ENCODE data around the gene RNLS. TPM values are rescaled to one million over a fixed set of nuclear protein-coding genes. Genes with fewer than 3 reads are reported as not detected.

The RNLS gene
- total RNA-seq, 1 experiment from 2014 or later: 8.7 TPM

DNA sequence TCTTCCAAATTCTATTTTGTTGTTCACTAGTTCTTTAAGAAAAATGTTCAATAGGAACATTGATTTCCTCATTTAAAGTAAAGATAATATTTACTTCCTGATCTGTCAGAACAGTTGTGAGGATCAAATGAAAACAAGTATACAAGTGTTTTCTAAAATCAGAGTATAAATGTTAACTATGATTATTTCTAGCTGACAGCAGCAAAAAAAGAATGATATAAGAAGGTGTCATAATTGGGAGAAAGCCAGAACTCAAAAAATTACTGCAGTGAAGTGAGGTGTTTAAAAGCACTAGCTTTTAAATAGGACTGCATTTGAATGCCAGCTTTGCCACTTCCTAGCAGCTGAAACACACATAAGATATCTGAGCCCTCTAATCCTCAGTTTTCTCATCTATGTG lies 283.3 kb downstream of the RNLS start (continued):
- TF ChIP-seq, protein P1, sequence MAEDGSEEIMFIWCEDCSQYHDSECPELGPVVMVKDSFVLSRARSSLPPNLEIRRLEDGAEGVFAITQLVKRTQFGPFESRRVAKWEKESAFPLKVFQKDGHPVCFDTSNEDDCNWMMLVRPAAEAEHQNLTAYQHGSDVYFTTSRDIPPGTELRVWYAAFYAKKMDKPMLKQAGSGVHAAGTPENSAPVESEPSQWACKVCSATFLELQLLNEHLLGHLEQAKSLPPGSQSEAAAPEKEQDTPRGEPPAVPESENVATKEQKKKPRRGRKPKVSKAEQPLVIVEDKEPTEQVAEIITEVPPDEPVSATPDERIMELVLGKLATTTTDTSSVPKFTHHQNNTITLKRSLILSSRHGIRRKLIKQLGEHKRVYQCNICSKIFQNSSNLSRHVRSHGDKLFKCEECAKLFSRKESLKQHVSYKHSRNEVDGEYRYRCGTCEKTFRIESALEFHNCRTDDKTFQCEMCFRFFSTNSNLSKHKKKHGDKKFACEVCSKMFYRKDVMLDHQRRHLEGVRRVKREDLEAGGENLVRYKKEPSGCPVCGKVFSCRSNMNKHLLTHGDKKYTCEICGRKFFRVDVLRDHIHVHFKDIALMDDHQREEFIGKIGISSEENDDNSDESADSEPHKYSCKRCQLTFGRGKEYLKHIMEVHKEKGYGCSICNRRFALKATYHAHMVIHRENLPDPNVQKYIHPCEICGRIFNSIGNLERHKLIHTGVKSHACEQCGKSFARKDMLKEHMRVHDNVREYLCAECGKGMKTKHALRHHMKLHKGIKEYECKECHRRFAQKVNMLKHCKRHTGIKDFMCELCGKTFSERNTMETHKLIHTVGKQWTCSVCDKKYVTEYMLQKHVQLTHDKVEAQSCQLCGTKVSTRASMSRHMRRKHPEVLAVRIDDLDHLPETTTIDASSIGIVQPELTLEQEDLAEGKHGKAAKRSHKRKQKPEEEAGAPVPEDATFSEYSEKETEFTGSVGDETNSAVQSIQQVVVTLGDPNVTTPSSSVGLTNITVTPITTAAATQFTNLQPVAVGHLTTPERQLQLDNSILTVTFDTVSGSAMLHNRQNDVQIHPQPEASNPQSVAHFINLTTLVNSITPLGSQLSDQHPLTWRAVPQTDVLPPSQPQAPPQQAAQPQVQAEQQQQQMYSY (CRISPR knock-in tag; IDR thresholded peaks at IDR 0.05): no peak
- TF ChIP-seq ZNF121 (CRISPR knock-in tag; IDR thresholded peaks at IDR 0.05) (no peak), KAT7 (CRISPR knock-in tag; IDR thresholded peaks at IDR 0.05; ENCODE audit: borderline replicate concordance) (no peak), JAZF1 (CRISPR knock-in tag; IDR thresholded peaks at IDR 0.05) (no peak), ZNF425 (CRISPR knock-in tag; conservative IDR thresholded peaks at IDR 0.05) (no peak), MYBL2 (CRISPR knock-in tag; IDR thresholded peaks at IDR 0.05) (no peak)

DNA sequence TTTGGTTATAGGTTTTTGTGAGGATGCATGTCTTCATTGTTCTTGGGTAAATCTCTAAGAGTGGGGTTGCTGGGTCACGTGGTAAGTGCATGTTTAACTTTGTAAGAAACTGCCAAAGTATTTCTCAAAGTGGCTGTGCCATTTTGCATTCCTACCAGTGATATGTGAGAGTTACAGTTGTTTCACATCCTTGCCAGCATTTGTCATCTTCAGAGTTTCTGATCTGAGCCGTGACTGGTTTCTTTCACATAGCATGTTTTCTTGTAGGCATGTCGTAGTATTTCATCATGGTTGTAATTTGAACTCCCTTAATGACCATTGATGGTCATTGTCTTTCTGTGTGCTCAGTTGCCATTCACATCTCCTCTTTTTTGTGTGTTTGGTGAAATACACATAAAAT lies 286.0 kb downstream of the RNLS start:
- no peak overlapping the region for H3K27ac Mint-ChIP-seq
- ATAC-seq: no peak
- no peak overlapping the region for H3K4me3 Mint-ChIP-seq
- ChIA-PET POLR2A (no interaction called here), CTCF (no interaction called here)
- H3K9me3 Mint-ChIP-seq: no peaks in the 10 kb centered on the region
- TF ChIP-seq CREM (CRISPR knock-in tag; IDR thresholded peaks at IDR 0.05) (no peak), NR2C2 (CRISPR knock-in tag; IDR thresholded peaks at IDR 0.05) (no peak), NFYB (CRISPR knock-in tag; conservative IDR thresholded peaks at IDR 0.05; ENCODE audit: low read depth) (no peak), SOX15 (CRISPR knock-in tag; IDR thresholded peaks at IDR 0.05) (no peak), RELA (CRISPR knock-in tag; IDR thresholded peaks at IDR 0.05; ENCODE audit: borderline replicate concordance) (no peak), GABPB1 (CRISPR knock-in tag; IDR thresholded peaks at IDR 0.05) (no peak)
- TF ChIP-seq, protein P2, sequence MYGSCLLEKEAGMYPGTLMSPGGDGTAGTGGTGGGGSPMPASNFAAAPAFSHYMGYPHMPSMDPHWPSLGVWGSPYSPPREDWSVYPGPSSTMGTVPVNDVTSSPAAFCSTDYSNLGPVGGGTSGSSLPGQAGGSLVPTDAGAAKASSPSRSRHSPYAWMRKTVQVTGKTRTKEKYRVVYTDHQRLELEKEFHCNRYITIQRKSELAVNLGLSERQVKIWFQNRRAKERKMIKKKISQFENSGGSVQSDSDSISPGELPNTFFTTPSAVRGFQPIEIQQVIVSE (CRISPR knock-in tag; IDR thresholded peaks at IDR 0.05; ENCODE audit: borderline replicate concordance): no peak
- TF ChIP-seq, protein P3, sequence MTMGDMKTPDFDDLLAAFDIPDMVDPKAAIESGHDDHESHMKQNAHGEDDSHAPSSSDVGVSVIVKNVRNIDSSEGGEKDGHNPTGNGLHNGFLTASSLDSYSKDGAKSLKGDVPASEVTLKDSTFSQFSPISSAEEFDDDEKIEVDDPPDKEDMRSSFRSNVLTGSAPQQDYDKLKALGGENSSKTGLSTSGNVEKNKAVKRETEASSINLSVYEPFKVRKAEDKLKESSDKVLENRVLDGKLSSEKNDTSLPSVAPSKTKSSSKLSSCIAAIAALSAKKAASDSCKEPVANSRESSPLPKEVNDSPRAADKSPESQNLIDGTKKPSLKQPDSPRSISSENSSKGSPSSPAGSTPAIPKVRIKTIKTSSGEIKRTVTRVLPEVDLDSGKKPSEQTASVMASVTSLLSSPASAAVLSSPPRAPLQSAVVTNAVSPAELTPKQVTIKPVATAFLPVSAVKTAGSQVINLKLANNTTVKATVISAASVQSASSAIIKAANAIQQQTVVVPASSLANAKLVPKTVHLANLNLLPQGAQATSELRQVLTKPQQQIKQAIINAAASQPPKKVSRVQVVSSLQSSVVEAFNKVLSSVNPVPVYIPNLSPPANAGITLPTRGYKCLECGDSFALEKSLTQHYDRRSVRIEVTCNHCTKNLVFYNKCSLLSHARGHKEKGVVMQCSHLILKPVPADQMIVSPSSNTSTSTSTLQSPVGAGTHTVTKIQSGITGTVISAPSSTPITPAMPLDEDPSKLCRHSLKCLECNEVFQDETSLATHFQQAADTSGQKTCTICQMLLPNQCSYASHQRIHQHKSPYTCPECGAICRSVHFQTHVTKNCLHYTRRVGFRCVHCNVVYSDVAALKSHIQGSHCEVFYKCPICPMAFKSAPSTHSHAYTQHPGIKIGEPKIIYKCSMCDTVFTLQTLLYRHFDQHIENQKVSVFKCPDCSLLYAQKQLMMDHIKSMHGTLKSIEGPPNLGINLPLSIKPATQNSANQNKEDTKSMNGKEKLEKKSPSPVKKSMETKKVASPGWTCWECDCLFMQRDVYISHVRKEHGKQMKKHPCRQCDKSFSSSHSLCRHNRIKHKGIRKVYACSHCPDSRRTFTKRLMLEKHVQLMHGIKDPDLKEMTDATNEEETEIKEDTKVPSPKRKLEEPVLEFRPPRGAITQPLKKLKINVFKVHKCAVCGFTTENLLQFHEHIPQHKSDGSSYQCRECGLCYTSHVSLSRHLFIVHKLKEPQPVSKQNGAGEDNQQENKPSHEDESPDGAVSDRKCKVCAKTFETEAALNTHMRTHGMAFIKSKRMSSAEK (CRISPR knock-in tag; IDR thresholded peaks at IDR 0.05; ENCODE audit: borderline replicate concordance): no peak
- DNase-seq (ENCODE audit: low spot score): no peak
- H3K4me1 Mint-ChIP-seq: no peaks in the 10 kb centered on the region
- H3K27me3 Mint-ChIP-seq (ENCODE audit: low read depth): no peaks in the 10 kb centered on the region
- H3K36me3 Mint-ChIP-seq: no peaks in the 10 kb centered on the region

Data from WTC11 (cell line).